GM21619 (cell line): Measurements from ENCODE around the gene METRNL.

Experiments used
- ATAC-seq: cut with Tn5 transposase; IDR thresholded peaks from one replicate; pipeline ENCODE4 v1.9.1; 2021; ENCODE audit not compliant: unreplicated experiment

METRNL gene

DNA sequence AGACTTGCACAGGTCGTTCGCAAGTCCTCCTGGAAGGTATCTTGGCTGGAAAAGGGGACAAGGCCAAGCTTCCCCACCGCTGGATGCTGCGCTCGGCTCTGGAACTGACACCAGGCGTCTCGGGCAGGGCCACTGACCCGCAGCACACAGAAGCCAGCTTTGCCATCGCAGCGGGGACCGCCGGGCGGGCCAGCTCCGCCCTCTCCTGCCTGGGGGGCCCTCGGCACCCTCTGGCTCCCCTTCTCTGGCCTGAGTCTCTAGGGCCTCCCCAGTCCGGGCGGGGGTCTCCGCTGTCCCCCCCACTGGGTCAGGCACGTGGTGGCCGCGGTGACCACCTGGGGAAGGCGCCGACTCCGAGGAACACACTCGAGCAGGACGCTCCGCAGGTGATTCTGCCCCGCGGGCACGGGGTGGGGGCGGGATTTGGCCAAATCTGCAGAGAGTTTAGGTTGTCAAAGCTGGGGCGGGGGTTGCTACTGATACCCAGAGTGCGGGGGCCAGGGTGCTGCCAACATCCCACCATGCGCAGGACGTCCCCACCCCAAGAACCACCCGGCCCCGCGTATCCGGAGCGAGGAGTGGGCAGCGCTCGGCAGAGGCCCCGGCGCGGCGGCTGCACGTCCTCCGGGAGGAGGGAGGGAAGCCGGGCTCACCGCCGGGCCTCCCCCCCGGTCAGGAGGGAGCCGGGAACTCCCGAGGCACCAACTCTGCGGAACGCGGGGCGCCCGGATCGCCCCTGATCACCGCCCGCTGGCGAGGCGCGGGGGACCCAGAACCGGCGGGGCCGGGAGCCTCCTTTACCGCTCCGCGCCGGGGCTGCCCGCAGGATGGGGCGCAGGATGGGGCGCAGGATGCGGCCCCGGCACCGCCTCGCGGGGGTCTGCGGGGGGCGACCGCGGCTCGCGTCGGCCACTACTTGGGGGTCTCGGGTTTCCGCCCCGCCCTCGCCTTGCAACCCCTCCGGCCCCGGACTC is 744 bp upstream of the METRNL start:
- no peak for ATAC-seq

DNA sequence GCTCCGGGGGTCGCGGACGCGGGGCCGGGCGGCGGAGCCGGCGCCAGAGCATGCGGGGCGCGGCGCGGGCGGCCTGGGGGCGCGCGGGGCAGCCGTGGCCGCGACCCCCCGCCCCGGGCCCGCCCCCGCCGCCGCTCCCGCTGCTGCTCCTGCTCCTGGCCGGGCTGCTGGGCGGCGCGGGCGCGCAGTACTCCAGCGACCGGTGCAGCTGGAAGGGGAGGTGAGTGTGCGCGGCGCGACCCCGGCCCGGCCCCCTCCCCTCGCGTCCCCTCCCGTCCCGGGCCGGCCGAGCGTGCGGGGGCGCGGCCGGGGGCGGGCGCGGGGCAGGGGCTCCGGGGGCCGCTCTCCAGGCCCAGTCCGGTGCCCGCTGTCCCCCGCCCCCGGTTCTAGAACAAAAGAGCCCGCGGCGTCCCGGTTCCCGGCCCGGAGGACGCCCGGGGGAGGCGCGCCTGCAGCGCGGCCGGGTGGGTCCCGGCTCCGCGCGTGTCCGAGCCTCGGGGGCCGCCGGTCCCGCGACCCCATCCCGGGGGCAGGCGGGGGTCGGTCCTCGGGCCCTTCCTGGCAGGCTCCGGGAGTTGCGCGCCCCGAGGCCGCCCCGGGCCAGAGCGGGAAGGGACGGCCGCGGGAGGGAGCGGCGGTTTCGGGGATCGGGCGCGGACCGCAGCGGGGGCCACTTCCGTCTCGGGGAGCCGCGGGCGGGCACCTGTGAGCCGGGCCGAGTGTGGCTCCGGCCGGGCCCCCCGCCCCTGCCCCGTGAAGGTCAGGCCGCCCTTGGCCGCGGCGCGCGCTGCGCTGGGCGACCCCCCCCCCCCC is 563 bp downstream of the METRNL start:
- no peak for ATAC-seq

DNA sequence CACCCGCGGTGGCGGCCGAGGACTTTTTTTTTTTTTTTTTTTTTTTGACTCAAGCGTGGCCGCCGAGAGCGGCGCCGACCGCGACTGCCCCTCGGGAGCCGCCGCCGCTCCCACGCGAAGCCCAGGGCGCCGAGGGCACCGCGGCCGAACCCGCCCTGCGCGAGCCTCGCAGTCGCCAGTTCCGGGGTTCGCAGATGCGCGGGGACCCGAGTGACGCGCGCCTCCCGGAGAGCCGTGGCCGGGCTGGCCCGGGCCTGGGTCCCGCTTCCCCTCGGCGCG is 1.1 kb downstream of the METRNL start:
- ATAC-seq, result no peak

DNA sequence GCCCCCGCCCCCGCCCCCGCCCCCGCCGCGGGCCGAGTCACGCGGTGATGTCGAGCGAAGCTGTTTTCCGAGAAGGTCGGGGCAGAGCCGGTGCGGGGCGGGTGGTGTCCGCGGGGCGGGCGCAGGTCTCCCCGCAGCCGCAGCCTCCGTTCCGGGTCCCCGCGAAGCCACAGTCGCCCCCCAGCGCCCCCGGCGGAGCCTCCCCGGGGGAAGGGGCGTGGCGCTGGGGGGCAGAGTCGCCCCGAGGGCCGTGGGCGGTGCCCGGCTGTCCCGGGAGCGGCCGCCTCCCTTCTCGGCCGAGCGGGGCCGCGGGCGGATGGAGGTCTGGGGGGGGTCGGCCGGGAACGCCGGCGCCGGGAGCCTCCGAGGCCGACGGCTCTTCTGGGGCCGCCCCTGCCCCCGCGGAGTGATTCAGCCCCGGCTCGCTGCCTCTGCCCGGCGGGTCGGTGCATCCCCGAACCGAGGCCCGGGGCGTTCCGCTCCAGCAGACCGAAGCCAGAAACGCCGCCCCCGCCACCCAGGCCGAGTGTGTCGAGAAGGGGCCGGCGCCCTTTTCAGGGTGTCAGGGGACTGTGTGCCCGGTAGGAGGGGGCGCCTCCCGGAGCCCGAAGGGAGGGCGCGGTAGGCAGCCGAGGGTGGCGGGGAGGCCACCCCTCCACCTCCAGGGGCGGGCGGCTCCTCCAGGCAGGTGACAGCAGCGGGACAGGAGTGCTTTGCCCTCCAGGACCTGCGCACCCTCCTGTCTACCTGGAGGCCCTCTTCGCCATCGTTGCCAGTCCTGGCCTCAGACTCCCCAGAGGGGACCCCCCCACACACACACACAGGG is 1.7 kb downstream of the METRNL start:
- no peak for ATAC-seq

DNA sequence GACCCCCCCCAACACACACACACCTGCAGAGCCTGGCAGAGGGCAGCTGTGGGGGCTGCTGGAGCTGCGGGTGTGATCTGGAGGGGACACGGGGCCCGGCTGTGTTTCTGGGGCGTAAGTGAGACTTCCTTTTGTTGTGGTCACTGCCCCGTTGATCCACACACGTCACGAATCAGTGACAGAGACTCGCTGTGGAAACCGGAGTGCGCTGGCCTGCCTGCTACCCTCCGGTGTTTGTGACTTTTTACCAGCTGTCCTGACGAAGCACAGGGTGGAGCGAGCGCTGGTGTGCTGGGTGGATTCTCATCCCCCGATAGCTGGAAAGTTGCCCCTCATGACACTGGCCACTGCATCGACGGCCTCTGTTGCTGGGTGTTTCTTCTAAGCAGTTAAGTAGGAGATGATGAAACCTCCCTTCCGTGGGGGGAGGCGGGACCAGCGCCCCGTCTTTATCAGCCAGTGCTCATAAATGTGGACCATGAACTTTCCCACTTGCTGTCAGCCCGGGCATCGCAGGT is 2.3 kb downstream of the METRNL start:
- ATAC-seq, result no peak

DNA sequence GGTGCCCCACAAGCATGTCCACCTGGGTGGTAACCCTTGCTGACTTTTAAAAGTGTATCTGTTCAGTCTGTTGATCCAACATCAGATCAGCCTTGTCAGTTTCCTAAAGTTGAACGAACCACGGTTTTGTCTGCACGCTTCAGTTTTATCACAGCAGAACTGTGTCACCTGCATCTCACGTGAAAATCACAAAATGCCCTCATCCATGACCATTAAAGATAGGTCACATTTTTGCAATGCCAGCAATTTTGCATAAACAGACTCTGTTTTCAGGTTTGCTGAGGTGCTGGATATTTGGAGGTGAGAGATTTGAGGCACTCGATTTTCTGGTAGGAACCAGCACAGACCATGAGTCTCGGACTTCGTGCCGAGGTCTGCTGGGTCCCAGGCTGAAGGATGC is 3.0 kb downstream of the METRNL start:
- no peak for ATAC-seq

DNA sequence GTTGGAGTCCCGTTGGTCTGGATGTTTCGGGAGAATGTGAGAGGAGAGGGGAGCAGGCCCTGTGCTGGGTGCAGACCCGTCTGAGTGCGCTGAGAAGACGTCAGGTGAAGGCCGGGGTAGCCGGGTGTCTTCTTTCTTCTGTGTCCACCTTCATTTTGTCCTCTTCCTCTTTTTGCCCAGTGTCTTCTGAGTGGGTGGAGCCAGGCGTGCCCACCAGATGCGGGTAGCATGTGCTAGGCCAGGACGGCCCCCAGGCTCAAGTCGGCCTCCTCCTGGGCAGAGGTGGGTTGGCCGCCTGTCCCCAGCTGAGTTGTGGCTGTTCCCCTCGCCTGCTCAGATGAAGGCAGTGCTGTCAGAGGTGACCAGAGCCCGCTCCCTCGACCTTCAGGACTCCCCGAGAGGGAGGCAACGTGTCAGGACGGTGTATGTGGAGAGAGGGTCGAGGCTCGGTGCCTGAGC is 3.5 kb downstream of the METRNL start:
- ATAC-seq, result no peak

DNA sequence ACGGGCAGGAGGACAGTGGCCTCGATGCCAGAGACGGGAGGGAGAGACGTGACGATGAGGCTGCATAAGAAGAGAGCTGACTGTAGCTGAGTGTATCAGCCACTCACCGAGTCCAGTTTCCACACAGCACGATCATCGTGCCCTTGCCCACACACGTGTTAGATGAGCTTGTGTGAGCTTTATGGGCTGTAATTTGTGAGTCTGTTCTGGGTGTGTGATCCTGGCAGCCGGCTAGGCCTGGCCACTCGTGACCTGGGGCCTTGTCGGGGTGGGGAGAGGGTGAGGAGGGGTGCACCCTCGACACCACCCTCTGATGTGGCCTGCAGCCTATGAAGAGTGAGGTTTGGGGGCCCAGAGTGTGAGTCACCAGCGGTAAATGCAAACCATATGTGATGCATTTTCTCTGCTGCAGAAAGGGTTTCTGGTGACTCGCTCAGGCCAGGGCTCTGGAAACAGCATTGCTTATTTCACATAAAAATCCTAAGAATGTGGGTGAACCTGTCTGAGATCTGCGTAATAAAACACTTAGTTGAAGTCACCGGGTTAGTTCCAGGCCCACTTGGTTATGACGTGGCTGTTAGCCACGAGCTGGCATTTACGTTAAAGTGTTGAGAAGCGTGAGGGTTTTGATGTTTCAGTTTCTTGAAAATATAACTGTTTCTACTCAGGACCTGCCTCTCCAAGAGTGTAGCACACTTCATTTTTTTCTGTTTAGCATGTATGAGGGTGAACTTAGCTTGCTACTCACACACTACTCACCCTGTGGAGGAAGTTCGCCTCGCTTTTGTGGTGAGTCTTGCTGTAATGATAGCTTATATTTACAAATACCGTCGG is 4.2 kb downstream of the METRNL start:
- ATAC-seq, result no peak

DNA sequence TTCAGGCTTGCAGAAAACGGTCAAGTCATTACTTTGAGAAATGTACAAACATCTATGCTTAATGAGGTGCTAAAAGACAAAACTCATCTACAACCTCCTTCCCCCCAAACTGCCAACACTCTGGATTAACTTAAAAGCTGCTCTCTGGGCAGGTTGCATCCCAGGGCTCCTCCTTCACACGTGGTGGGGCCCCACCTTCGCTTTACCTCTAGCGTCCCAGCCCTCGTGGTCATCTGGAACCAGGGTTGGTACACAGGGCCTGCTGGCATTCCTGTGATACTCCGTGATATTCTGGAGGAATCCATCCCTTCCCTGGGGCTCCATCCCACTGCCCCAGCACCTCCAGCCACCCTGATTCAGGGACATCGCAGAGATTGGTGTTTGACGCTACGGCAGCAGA is 4.8 kb downstream of the METRNL start:
- ATAC-seq, result no peak

DNA sequence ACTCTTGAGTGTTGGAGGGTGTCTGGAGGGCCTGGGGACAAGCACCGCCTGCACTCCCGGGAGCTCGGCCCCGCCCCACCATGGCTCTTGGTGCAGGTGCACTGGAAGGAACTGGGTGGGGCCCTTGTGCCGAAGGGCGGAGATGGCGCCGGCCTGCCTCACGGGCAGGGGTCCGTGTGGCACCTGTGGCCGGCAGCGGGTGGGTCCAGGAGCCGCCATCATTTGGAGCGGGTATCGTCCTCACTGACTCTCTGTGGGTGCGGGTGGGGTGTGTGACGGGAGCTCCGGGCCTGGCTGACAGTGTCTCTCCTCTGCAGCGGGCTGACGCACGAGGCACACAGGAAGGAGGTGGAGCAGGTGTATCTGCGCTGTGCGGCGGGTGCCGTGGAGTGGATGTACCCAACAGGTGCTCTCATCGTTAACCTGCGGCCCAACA is 5.2 kb downstream of the METRNL start:
- ATAC-seq, result no peak

DNA sequence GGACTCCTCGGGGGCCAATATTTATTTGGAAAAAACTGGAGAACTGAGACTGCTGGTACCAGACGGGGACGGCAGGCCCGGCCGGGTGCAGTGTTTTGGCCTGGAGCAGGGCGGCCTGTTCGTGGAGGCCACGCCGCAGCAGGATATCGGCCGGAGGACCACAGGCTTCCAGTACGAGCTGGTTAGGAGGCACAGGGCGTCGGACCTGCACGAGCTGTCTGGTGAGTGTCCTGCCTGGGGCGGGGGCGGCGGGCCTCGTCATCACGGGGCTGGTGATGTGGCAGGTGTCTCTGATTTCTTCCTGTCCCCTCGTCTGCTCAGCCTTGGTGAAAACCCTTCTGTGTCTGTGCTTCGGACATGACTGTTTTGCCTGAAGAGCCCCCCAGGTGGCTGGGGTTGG is 5.7 kb downstream of the METRNL start:
- ATAC-seq, result no peak

DNA sequence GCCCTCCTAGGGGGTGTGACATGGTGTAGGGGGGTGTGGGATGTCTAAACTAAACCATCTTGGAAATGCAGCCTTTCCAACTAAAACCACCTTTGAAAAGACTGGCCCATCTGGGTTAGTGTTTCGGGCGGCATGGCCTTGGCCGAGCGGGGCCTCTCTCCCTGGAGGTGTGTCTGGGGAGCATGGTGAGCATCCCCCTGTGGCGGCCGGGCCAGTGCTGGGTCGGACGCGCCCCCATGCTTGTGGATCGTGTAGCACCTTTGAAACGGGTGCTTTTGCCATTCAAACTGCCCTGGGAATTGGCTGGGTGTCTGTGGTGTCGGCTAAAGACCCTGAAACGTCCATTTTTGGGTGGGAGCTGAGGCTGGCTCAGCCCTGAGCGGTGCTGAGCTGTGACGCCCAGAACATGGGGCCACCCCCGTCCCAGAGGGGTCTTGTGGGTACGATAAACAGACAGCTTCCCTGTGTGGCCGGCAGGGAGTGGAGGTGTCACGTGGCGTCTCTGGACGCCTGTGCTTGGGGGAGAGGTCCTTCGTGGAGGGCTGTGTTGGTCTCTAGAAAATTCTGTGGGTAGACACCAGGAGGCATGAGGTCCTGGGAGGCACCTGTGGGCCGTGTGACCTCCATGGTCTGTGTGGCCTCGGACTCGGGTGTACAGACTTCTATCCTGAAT is 6.3 kb downstream of the METRNL start:
- no peak for ATAC-seq

DNA sequence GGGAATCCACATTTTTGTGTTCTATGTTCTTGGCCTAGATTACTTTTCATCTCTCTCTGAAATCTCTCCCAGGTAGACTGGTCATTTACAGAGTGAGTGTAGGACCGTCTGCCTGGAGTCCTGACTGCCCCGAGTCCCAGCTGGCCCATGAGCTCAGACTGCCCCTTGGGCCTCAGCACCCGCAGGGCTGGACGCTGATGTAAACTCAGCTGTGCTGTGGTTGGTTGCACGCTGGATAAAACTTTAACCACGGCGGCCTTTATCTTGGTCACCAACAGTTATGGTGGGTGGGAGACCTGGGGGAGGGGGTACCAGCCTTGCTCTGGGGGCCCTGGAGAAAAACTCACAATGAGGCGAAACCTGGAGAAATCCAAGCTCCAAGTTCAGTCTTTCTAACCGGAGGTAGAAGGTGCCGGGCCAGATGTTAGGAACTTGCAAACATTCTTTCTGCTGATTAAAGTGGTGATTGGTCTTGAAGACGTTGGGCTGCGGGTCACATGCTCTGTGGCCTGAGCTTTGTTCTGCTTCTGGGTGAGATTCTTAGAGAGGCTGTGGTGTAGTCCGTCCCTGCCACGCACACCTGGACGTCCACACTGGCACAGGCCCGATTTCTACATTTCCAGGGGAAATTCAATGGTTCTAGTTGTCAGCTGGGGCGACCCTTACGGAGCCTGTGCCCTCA is 6.9 kb downstream of the METRNL start:
- no peak for ATAC-seq

DNA sequence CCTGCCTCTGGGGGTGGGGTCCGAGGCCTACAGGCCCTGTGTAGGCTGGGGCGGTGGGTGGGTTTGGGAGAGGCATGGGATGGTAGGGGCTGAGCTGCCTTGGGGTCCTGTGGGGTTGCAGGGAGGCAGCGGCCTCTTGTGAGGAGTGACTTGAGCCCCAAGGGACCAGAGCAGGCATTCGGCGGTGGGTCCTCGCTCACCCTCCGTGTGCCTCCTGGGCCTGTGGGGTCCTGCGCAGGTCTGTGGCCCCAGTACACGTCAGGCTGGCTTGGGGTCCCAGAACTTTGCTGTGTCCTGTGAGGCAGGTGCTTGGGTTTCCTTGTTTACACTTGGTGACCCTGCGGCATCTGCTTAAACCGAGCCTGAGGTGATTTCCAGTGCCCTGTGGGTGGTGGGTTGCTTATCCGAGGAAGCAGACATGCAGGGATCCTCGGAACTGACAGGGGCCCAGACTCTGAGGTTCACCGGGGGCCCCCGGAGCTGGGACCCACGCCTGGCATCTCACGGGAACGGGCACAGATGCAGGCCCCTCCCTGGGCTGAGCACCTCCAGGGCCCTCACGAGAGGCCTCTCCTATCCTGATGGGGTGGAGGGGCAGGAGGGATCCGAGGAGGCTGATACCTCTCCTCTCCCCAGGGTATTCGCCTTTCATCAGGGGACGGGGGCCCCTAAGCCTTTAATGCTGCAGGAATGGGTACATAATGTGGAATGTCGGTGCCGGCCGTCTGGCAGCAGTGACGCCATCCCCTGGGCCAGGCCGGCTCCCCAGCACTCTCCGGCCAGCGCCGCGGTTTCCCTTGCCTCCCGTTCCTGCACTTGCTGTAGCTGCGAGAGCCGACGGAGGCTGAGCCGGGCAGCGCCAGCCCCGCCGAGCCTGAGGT is 7.7 kb downstream of the METRNL start:
- no peak for ATAC-seq

DNA sequence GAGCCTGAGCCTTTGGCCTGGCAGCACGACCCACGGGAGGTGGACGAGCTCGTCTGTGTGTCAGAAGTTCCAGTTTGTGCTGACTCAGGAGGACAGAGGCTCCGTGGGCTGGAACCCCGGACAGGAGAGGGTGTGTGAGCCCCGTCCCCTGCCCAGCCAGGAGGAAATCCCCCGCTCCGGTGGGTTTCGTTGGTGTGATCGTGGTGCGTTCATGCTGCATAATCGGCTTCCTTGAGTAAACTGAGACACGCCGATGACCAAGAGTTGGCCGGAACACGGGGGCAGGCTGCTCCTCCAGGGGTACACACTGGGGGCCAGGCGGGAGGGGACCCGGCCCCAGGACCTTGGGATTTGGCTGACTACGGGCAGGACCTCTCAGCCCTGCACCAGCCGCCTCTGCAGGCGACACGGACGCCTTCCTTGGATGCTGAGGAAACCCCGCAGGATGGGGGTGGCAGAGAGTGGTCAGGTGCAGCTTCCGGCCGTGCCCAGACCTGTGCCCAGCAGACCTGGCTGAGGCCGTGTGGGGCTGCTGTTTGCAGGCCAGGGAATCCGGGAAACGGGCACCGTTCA is 8.5 kb downstream of the METRNL start:
- ATAC-seq, result no peak

DNA sequence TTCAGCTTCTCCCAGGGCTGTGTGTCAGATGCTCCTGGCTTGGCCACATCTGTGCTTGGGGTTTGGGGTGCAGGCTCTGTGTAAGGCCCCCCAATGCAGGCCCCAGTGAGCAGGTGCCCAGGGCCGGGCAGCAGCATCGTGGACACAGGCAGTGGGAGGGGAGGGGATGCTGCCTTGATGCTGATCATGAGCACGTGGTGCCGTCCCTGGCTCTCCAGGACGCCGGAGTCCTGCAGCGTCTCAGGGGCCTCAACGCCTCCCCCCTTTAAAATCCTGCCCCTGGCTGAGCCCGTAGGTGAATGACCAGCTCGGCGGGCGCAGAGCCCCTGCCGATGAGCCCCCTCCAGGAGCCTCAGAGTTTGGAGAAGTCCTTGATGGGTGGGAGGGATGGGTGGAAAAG is 9.0 kb downstream of the METRNL start:
- ATAC-seq, result no peak

DNA sequence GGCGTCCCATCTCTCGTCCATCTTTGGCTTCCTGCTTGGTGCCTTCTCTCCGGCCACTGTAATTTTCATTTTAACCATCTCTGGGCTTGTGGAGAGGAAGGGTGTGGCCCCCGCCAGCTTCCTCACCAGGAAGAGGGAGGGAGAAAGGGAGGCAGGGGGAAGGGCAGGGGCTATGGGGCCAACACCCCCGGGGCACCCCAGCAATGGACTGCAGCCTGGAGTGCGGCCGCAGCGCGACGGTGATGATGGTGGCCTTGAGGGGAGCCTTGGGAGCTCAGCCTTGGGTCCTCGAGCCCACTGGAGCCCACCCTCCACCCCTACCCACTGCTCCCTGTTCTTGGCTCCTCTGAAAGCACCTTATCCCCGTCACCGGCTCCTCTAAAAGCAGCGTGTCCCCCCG is 9.5 kb downstream of the METRNL start:
- ATAC-seq, result no peak
